GM18519 (cell line): ENCODE measurements around the gene NFKBIE.

Experiments
- ATAC-seq: cut with Tn5 transposase; IDR thresholded peaks from one replicate; pipeline ENCODE4 v1.9.1; 2021; ENCODE audit warnings: mild to moderate bottlenecking, moderate library complexity; ENCODE audit not compliant: unreplicated experiment, low FRiP score

Gene NFKBIE

DNA sequence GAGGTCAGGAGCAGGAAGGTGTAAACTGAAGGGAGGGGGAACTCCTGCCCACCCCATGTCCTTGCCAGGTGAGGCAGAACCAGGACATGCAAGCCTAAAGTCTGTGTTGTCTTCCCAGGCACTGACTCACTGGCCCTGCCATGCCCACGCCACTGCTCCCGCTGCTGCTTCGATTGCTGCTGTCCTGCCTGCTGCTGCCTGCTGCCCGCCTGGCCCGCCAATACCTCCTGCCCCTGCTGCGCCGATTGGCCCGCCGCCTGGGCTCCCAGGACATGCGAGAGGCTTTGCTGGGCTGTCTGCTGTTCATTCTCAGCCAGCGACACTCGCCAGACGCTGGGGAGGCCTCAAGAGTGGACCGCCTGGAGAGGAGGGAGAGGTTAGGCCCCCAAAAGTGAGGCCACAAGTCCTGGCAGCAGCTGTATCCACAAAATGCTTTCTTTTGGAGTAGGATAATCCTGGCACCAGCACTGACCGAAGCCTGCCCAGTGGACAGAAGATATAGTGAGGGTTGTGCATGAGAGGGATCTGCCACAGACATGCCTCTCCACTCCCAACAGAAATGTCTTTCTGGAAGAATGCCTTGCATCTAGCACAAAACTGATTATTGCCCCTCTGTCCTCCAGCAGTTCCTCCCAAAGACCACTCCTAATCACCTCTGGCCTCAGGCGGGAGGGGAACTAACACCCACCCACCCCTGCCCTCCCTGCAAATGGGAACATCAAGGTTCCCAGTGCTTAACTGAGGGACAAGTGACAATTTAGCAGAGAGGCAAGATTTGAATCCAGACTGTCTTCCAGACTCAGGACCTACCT lies 47.8 kb downstream of the NFKBIE start:
- ATAC-seq, result no peak

DNA sequence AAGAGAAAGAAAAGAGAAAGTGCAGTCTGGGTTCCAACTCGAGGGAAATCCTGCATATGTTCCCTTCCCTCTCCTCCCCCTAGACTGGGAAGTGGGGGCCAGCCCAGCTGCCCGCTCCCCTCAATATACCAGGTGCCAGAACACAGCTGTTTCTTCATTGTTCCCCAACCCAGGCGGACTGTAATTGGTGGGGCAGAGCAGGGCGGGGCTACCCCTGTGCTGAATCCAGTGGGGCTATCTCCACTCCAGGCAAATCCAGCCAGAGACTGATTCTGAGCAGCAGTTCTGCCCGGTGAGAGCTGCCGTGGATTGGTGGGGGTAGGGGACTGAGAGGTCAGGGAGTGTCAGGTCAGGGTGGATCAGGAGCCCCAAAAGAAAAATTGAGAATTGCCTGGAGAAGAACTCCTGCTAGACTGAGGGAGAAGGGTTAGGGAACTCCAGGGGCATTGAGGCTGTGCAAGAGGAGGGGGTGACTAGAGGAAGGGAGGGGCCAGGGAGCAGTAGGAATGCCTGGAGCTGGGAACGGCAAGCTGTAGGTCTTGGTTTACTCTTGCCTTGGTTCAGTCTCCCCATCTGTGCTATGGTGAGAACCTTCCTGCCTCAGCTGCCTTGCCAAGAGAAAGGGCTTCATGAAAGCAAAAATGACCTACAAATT lies 48.5 kb downstream of the NFKBIE start, which contains the start of gene MYMX:
TSS of gene MYMX (plus strand) at position 250 of the 655 bp plus-strand sequence. CDS start 546 bp downstream, outside the sequence.
- ATAC-seq, result no peak

DNA sequence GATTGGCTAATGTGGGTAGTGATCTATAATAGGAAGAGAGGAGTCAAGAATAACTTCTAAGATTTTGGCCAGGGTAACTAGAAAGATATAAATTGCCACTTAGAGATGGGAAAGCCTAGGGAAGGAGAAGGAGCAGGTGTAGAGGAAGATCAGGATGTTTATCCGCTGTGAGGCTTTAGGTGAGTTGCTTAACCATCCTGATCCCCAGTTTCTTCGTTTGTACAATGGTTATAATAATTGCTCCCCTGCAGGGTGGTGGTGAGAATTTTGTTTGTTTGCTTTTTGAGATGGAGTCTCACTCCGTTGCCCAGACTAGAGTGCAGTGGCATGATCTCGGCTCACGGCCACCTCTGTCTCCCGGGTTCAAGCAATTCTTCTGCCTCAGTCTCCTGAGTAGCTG lies 51.0 kb downstream of the NFKBIE start:
- no peak for ATAC-seq

DNA sequence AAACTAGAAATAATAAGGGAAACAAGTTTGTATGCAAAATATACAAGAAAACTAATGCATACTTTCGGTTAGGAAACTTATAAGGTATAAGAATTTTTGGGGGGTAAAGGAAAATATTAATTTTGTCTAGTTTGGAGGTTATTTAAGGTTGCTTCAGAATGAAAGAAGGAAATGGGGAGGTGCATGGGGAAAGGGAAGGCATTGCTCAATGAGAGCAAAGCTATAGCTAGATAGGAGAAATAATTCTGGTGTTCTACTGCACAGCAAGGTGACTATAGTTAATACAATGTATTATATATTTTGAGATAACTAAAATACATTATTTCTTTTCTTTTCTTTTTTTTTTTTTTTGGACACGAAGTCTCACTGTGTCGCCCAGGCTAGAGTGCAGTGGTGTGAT lies 54.1 kb downstream of the NFKBIE start:
- ATAC-seq, result no peak
